ENCODE data around the gene KLK13.

GRCh38 chr19:51093510-51094345 lies 28.8 kb upstream of the KLK13 start:
- no peak for TF ChIP-seq CTCF (IDR thresholded peaks at IDR 0.05; ENCODE audit: control extremely low read depth in 1 of 3, insufficient read depth in 1 of 3, low read depth in 1 of 3, low read length in 3 of 3)
- TF ChIP-seq SIN3A (conservative IDR thresholded peaks at IDR 0.05 in 1 of 2, IDR thresholded peaks at IDR 0.05 in 1 of 2; ENCODE audit: low read depth in 1 of 2, low read length in 2 of 2), result no peak
- TF ChIP-seq RAD21 (IDR thresholded peaks at IDR 0.05 in 1 of 2, conservative IDR thresholded peaks at IDR 0.05 in 1 of 2; ENCODE audit: low read depth in 2 of 2, low read length in 2 of 2), result no peak
- no peak for TF ChIP-seq EZH2 (IDR thresholded peaks at IDR 0.05; ENCODE audit: low read depth, low read length, severe bottlenecking)
- TF ChIP-seq POLR2AphosphoS5 (IDR thresholded peaks at IDR 0.05; ENCODE audit: low read depth, low read length), result no peak
- TF ChIP-seq MAX (IDR thresholded peaks at IDR 0.05), result no peak
- no peak for TF ChIP-seq HDAC2 (IDR thresholded peaks at IDR 0.05; ENCODE audit: borderline replicate concordance in 1 of 2, low read depth in 2 of 2, low read length in 2 of 2)
- no peak for TF ChIP-seq ATF2 (IDR thresholded peaks at IDR 0.05; ENCODE audit: low read length)
- TF ChIP-seq SP1 (IDR thresholded peaks at IDR 0.05; ENCODE audit: low read depth, low read length), result no peak
- TF ChIP-seq POLR2A (IDR thresholded peaks at IDR 0.05; ENCODE audit: control extremely low read depth in 1 of 2, low read depth in 2 of 2, low read length in 2 of 2), result no peak
- TF ChIP-seq CBX5 (IDR thresholded peaks at IDR 0.05; ENCODE audit: low read depth, low read length), result no peak
- TF ChIP-seq ZNF274 (IDR thresholded peaks at IDR 0.05; ENCODE audit: borderline replicate concordance, extremely low read depth, low read length), result no peak
- TF ChIP-seq GTF2F1 (IDR thresholded peaks at IDR 0.05; ENCODE audit: borderline replicate concordance, low read depth, low read length), result no peak
